Measurements from ENCODE around the gene TRIM63.
A peak's percentile ranks its signal among the peaks of the same experiment; 100 is the strongest.

The TRIM63 gene

GRCh38 chr1:26014179-26014578, 53.3 kb downstream of the TRIM63 start:
- no peak overlapping the region for H3K4me3 ChIP-seq (ENCODE audit: low read depth, low read length)
- TF ChIP-seq, protein P1, sequence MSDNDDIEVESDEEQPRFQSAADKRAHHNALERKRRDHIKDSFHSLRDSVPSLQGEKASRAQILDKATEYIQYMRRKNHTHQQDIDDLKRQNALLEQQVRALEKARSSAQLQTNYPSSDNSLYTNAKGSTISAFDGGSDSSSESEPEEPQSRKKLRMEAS (IDR thresholded peaks at IDR 0.05; ENCODE audit: low read depth, low read length) = no peak
- TF ChIP-seq, protein P2, sequence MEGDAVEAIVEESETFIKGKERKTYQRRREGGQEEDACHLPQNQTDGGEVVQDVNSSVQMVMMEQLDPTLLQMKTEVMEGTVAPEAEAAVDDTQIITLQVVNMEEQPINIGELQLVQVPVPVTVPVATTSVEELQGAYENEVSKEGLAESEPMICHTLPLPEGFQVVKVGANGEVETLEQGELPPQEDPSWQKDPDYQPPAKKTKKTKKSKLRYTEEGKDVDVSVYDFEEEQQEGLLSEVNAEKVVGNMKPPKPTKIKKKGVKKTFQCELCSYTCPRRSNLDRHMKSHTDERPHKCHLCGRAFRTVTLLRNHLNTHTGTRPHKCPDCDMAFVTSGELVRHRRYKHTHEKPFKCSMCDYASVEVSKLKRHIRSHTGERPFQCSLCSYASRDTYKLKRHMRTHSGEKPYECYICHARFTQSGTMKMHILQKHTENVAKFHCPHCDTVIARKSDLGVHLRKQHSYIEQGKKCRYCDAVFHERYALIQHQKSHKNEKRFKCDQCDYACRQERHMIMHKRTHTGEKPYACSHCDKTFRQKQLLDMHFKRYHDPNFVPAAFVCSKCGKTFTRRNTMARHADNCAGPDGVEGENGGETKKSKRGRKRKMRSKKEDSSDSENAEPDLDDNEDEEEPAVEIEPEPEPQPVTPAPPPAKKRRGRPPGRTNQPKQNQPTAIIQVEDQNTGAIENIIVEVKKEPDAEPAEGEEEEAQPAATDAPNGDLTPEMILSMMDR (IDR thresholded peaks at IDR 0.05; ENCODE audit: low read depth, low read length) = no peak
- TF ChIP-seq MYC (IDR thresholded peaks at IDR 0.05; ENCODE audit: low read depth, low read length) (no peak), POLR2A (IDR thresholded peaks at IDR 0.05; ENCODE audit: extremely low read depth, insufficient read length) (no peak)
- no peak for DNase-seq (ENCODE audit: low read depth)

GRCh38 chr1:26012864-26013263, 54.6 kb downstream of the TRIM63 start:
- no peak for DNase-seq (ENCODE audit: low read depth)
- no peak overlapping the region for H3K4me3 ChIP-seq (ENCODE audit: low read depth, low read length)
- TF ChIP-seq, protein P1 (IDR thresholded peaks at IDR 0.05; ENCODE audit: low read depth, low read length) = no peak
- TF ChIP-seq, protein P2 (IDR thresholded peaks at IDR 0.05; ENCODE audit: low read depth, low read length) = no peak
- no peak for TF ChIP-seq POLR2A (IDR thresholded peaks at IDR 0.05; ENCODE audit: extremely low read depth, insufficient read length)
- no peak for TF ChIP-seq MYC (IDR thresholded peaks at IDR 0.05; ENCODE audit: low read depth, low read length)

- no peak for DNase-seq (ENCODE audit: low read depth)
- H3K4me3 ChIP-seq (ENCODE audit: low read depth, low read length) = no peak overlapping the region
- TF ChIP-seq POLR2A (IDR thresholded peaks at IDR 0.05; ENCODE audit: extremely low read depth, insufficient read length) (no peak), MYC (IDR thresholded peaks at IDR 0.05; ENCODE audit: low read depth, low read length) (no peak)
- TF ChIP-seq, protein P1 (IDR thresholded peaks at IDR 0.05; ENCODE audit: low read depth, low read length) = no peak
- TF ChIP-seq, protein P2 (IDR thresholded peaks at IDR 0.05; ENCODE audit: low read depth, low read length) = no peak
Measured at GRCh38 chr1:26010825-26011224, 56.6 kb downstream of the TRIM63 start.

DNA sequence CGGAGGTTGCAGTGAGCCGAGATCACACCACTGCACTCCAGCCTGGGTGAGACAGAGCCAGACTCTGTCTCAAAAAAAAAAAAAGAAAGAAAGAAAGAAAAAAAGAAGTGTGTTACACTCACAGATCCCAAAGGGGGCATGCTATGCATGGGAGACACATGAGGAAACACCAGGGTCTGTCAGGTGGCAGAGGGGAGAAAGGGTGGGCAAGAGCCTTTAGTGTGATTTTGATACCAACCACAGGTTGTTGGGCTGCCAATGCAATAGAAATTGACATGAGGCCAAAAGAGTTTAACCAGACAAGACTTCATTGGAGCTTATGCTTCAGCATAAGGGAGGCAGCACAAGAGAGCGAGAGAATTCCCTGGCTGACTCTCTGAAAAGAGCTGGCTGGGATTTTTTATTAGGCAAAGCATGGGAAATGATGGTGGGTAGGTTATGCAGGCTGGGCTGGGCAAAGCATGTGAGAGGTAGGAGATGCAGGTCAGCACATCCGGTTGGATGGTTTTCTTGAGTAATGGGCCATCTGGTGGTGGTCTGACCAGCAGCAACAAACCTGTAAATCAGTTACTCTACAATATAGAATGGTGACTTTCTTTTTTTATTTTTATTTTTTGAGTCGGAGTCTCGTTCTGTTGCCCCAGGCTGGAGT, 57.5 kb downstream of the TRIM63 start:
- no peak overlapping the region for H3K4me3 ChIP-seq (ENCODE audit: low read depth, low read length)
- TF ChIP-seq MYC (IDR thresholded peaks at IDR 0.05; ENCODE audit: low read depth, low read length) = no peak
- TF ChIP-seq, protein P2 (IDR thresholded peaks at IDR 0.05; ENCODE audit: low read depth, low read length) = peak; percentile 14
- DNase-seq (ENCODE audit: low read depth) = peak; percentile 49

DNA sequence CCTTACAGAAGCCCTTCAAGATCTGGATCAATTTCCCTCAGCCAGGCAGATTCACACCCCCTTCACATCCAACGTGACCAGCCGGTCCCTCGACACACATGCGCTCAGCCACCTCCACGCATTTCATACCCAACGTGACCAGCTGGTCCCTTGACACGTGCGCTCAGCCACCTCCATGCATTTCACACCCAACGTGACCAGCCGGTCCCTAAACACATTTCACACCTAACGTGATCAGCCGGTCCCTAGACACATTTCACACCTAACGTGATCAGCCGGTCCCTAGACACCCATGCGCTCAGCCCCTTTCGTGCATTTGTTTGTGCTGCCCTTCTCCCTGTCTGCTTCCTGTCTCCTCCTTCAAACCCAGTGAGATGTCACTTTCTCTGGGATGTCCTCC, 60.7 kb downstream of the TRIM63 start:
- TF ChIP-seq, protein P2 (IDR thresholded peaks at IDR 0.05; ENCODE audit: low read depth, low read length) = no peak
- TF ChIP-seq POLR2A (IDR thresholded peaks at IDR 0.05; ENCODE audit: extremely low read depth, insufficient read length) = no peak
- TF ChIP-seq, protein P1 (IDR thresholded peaks at IDR 0.05; ENCODE audit: low read depth, low read length) = no peak
- no peak for TF ChIP-seq MYC (IDR thresholded peaks at IDR 0.05; ENCODE audit: low read depth, low read length)
- no peak overlapping the region for H3K4me3 ChIP-seq (ENCODE audit: low read depth, low read length)
- no peak for DNase-seq (ENCODE audit: low read depth)
